HG03175 (cell line): Measurements from ENCODE around the gene FGF14.

Experiments used
- ATAC-seq: cut with Tn5 transposase; IDR thresholded peaks from one replicate; pipeline ENCODE4 v1.9.1; 2021; ENCODE audit warnings: mild to moderate bottlenecking, moderate library complexity; ENCODE audit not compliant: unreplicated experiment

The FGF14 gene

GRCh38 chr13:102401766-102402165 is at the start of gene FGF14:
Gene FGF14, minus strand, starts transcription at chr13:102402048.
- no peak for ATAC-seq

GRCh38 chr13:102443249-102443648 is 41.4 kb upstream of the FGF14 start:
- ATAC-seq, result no peak

- peak; percentile 34 for ATAC-seq
These were observed 39.2 kb upstream of the FGF14 start for GRCh38 chr13:102441085-102441484.

- ATAC-seq, result peak; percentile 63
These were observed 38.5 kb upstream of the FGF14 start for GRCh38 chr13:102440259-102440936.

- ATAC-seq, result no peak
These were observed 20.8 kb upstream of the FGF14 start for GRCh38 chr13:102422690-102423089.

GRCh38 chr13:102405499-102406100 is 3.8 kb upstream of the FGF14 start:
- no peak for ATAC-seq

- ATAC-seq, result peak; percentile 52
These were observed 442 bp upstream of the FGF14 start for GRCh38 chr13:102402290-102402689.

- ATAC-seq, result no peak
These were observed 583 bp downstream of the FGF14 start for GRCh38 chr13:102401265-102401664.

- no peak for ATAC-seq
These were observed 1.1 kb downstream of the FGF14 start for GRCh38 chr13:102400675-102401145.

GRCh38 chr13:102399791-102400674 is 1.8 kb downstream of the FGF14 start:
- ATAC-seq, result peak; percentile 51

GRCh38 chr13:102395939-102396338 is 5.9 kb downstream of the FGF14 start:
- no peak for ATAC-seq

GRCh38 chr13:102395174-102395573 is 6.7 kb downstream of the FGF14 start:
- ATAC-seq, result no peak

GRCh38 chr13:102394158-102395053 is 7.4 kb downstream of the FGF14 start:
- peak; percentile 95 for ATAC-seq

GRCh38 chr13:102392481-102393209 is 9.2 kb downstream of the FGF14 start:
- no peak for ATAC-seq

GRCh38 chr13:102386461-102386860 is 15.4 kb downstream of the FGF14 start:
- no peak for ATAC-seq

- ATAC-seq, result no peak
These were observed 21.8 kb downstream of the FGF14 start for GRCh38 chr13:102380012-102380411.

GRCh38 chr13:102376318-102376717 is 25.5 kb downstream of the FGF14 start:
- no peak for ATAC-seq

- no peak for ATAC-seq
These were observed 27.1 kb downstream of the FGF14 start for GRCh38 chr13:102374726-102375125.

GRCh38 chr13:102374233-102374632 is 27.6 kb downstream of the FGF14 start:
- no peak for ATAC-seq

GRCh38 chr13:102373221-102373620 is 28.6 kb downstream of the FGF14 start:
- ATAC-seq, result no peak
